Medulla oblongata (tissue), 1 donor: ENCODE data around the gene KITLG.
"Not testable (repeated sequence)": the region's sequence is repeated elsewhere in the genome, so short reads cannot be mapped to it uniquely, and the experiment has no call there.

Experiments used
- DNase-seq: peaks from one replicate; pipeline ENCODE4 v3.0.0-alpha.2; 2015; ENCODE audit errors: extremely low spot score

KITLG gene

GRCh38 chr12:88495031-88495430, 85.2 kb downstream of the KITLG start:
- DNase-seq, result no peak

- no peak for DNase-seq
Measured at GRCh38 chr12:88494520-88494919, 85.8 kb downstream of the KITLG start.

GRCh38 chr12:88493636-88494035, 86.6 kb downstream of the KITLG start:
- DNase-seq, result no peak

- no peak for DNase-seq
Measured at GRCh38 chr12:88490425-88490824, 89.8 kb downstream of the KITLG start.

GRCh38 chr12:88472775-88473174, 107.5 kb downstream of the KITLG start:
- no peak for DNase-seq

GRCh38 chr12:88472248-88472647, 108.0 kb downstream of the KITLG start:
- no peak for DNase-seq

- peak; percentile 8 for DNase-seq
Measured at GRCh38 chr12:88471331-88472045, 108.8 kb downstream of the KITLG start.

GRCh38 chr12:88469154-88469553, 111.1 kb downstream of the KITLG start:
- DNase-seq, result no peak

- no peak for DNase-seq
Measured at GRCh38 chr12:88468581-88468980, 111.7 kb downstream of the KITLG start.

GRCh38 chr12:88466708-88467107, 113.6 kb downstream of the KITLG start:
- DNase-seq, result not testable (repeated sequence)

GRCh38 chr12:88458327-88458726, 121.9 kb downstream of the KITLG start:
- DNase-seq, result no peak

GRCh38 chr12:88453323-88453722, 126.9 kb downstream of the KITLG start:
- DNase-seq, result no peak

GRCh38 chr12:88451205-88451604, 129.1 kb downstream of the KITLG start:
- no peak for DNase-seq

GRCh38 chr12:88450136-88450535, 130.1 kb downstream of the KITLG start:
- no peak for DNase-seq

GRCh38 chr12:88448337-88448915, 131.8 kb downstream of the KITLG start:
- DNase-seq, result no peak

GRCh38 chr12:88445705-88446394, 134.4 kb downstream of the KITLG start:
- no peak for DNase-seq

GRCh38 chr12:88444481-88444880, 135.8 kb downstream of the KITLG start:
- DNase-seq, result no peak
